Adrenal gland (tissue), 12 donors: Measurements from ENCODE around the gene MKRN2. TPM values are rescaled to one million over a fixed set of nuclear protein-coding genes. Genes with fewer than 3 reads are reported as not detected.

Experiments
- DNase-seq, 7 donors: peaks; one replicate each; pipeline ENCODE4 v3.0.0-alpha.2; 2019 to 2020
- H3K27ac ChIP-seq, 5 donors: fragments of 200-600 bp; sonication (generic) in 4 of 5; 1 replicate in 3 of 5; 2 replicates in 2 of 5; pipeline versions ENCODE4 v1.5.1 to v1.8.0; 2016 to 2020; ENCODE audit warnings: mild to moderate bottlenecking in 1 of 5
- H3K27me3 ChIP-seq: fragments of 200-600 bp; 2 replicates; pipeline ENCODE4 v1.8.0; 2021
- H3K36me3 ChIP-seq, 2 donors: fragments of 200-600 bp; replicated peaks in 1 of 2; 1 replicate in 1 of 2; 2 replicates in 1 of 2; pipeline versions ENCODE4 v1.5.1 to v1.8.0; 2018 to 2022
- H3K4me1 ChIP-seq, 2 donors: fragments of 200-600 bp; replicated peaks in 1 of 2; 1 replicate in 1 of 2; 2 replicates in 1 of 2; pipeline versions ENCODE4 v1.5.1 to v1.8.0; 2018 to 2021
- H3K4me3 ChIP-seq, 4 donors: fragments of 200-600 bp; sonication (generic) in 3 of 4; one replicate each; pipeline ENCODE4 v1.5.1; 2016 to 2018
- H3K9me3 ChIP-seq, 3 donors: fragments of 200-600 bp; sonication (generic) in 1 of 3; replicated peaks in 1 of 3; 1 replicate in 2 of 3; 2 replicates in 1 of 3; pipeline versions ENCODE4 v1.5.1 to v1.8.0; 2016 to 2021
- POLR2A ChIP-seq, 2 donors: fragments of 450-650 bp; IDR thresholded peaks; one replicate each; pipeline ENCODE4 v1.6.1; 2017; ENCODE audit warnings: antibody characterized with exemption in 2 of 2, mild to moderate bottlenecking in 2 of 2, moderate library complexity in 1 of 2
- WGBS, 4 donors: extraction: QIAGEN DNeasy Blood & Tissue Kit in 2 of 4; methylation state at CpG; one replicate each; pipeline versions ENCODE4 v1.1.5 to v1.1.7; 2013 to 2017; 5-methylcytosine and 5-hydroxymethylcytosine counted together
- intact Hi-C, 2 donors: fragments of 100-400 bp; cut with DNase I; formaldehyde crosslinking; loops; one replicate each; pipeline versions ENCODE4 v1.14.1 to v1.15.0; 2022 to 2023
- polyA plus RNA-seq, 3 donors: library from polyadenylated mRNA; stranded (reverse); fragments of 200-250 nt in 2 of 3; fragments of 350-450 nt in 1 of 3; fragmentation: Illumina TruSeq in 1 of 3; extraction: RNeasy Lipid Tissue Mini Kit (QIAGEN cat#74804) in 1 of 3; gene quantifications; one replicate each; pipeline ENCODE4 v1.2.3, GENCODE V29; 2013 to 2014
- total RNA-seq, 9 donors: library from RNA; depleted of rRNA in 4 of 9; stranded (reverse); fragments of >200 nt in 4 of 9; fragments of 120-200 nt in 1 of 9; fragmentation: NEBNext Ultra II Directional in 1 of 9; extraction: Animal tissue kit (Norgen Biotek cat#: 25700) in 1 of 9; gene quantifications; one replicate each; pipeline versions ENCODE4 v1.1.0 to v1.2.4, GENCODE V29; 2013 to 2023
- TF ChIP-seq, protein P1 (sequence below), 6 experiments: fragments of 450-650 bp in 4 of 6; fragments of 200-600 bp in 2 of 6; sonication (generic) in 1 of 6; IDR thresholded peaks; 1 replicate in 5 of 6; 2 replicates in 1 of 6; pipeline versions ENCODE4 v1.5.1 to v1.8.0; 2016 to 2021; ENCODE audit warnings: antibody characterized with exemption in 6 of 6, mild to moderate bottlenecking in 2 of 6, moderate library complexity in 1 of 6
- donor health status: healthy with polysubstance abuse.
- donor health status: Bipolar disorder and iron deficiency.
- donor health status: DM: yes; HTN: yes; CAD: no.
- donor health status: DM: no; HTN: no; CAD: no.
- donor health status: DM: no; HTN: no; CAD: no.
- donor health status: DM: yes; HTN: yes; CAD: no.

Gene MKRN2
- total and polyA plus RNA-seq, 12 donors = 15.8 to 40.9 (median 23.9) TPM

DNA sequence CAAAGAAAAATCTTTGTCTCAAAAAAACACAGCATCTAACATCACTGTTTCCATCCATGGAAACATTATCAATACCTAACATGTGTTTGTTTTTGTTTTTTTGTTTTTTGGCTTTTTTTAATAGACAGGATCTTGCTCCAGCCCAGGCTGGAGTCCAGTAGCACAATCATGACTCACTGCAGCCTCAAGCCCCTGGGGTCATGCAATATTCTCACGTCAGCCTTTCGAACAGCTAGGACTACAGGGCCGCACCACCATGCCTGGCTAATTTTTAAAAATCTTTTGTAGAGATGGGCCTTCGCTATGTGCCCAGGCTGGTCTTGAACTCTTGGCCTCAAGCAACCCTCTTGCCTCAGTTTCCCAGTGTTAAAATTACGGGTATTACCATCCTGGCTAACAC, 54.2 kb downstream of the MKRN2 start:
- Histone ChIP-seq H3K27me3 (no peaks in the 10 kb centered on the region), H3K9me3 (no peaks in the 10 kb centered on the region), H3K36me3 (peaks cover 0 to 32% of the 10 kb centered on the region in 2 donors), H3K4me1 (no peaks in the 10 kb centered on the region), H3K4me3 (no peak overlapping the region), H3K27ac (no peak overlapping the region)
- no peak for DNase-seq
- WGBS, 4 donors = 68 to 84% (median 75%) methylated on average over 5 of the region's 5 CpGs
- TF ChIP-seq, protein P1, sequence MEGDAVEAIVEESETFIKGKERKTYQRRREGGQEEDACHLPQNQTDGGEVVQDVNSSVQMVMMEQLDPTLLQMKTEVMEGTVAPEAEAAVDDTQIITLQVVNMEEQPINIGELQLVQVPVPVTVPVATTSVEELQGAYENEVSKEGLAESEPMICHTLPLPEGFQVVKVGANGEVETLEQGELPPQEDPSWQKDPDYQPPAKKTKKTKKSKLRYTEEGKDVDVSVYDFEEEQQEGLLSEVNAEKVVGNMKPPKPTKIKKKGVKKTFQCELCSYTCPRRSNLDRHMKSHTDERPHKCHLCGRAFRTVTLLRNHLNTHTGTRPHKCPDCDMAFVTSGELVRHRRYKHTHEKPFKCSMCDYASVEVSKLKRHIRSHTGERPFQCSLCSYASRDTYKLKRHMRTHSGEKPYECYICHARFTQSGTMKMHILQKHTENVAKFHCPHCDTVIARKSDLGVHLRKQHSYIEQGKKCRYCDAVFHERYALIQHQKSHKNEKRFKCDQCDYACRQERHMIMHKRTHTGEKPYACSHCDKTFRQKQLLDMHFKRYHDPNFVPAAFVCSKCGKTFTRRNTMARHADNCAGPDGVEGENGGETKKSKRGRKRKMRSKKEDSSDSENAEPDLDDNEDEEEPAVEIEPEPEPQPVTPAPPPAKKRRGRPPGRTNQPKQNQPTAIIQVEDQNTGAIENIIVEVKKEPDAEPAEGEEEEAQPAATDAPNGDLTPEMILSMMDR (IDR thresholded peaks at IDR 0.05) = no peak
- no peak for TF ChIP-seq POLR2A (IDR thresholded peaks at IDR 0.05)
- intact Hi-C loops = no loop called here

DNA sequence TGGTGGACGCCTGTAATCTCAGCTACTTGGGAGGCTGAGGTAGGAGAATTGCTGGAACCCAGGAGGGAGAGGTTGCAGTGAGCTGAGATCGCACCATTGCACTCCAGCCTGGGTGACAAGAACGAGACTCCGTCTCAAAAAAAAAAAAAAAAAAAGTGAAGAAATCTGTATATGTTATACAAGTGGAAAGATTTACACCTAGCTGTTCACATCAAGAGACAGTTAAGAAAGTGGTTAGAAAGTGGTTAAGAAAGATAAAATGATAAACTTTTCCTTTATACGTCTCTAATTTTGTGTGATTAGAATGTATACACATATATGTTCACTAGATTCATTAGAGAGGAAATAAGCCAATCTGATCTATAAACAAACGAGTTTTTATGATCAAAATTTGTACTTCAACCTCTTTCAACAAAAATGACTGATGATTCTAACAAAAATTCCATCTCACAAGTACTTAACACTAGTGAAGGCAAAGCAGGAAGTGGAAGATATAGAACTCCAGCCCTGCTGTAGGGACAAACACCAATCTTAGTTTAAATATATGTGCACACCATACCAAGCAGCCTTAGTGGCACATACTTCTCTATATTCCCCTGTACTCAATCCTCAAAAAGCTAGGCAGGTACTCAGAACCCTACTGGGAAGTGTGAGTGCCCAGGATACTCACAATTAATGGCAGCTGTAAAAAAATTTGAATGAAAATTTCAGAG, 55.8 kb downstream of the MKRN2 start:
- peaks cover 0 to 29% of the 10 kb centered on the region in 2 donors for H3K36me3 ChIP-seq
- H3K27ac ChIP-seq = no peak overlapping the region
- WGBS, 4 donors = 91 to 93% (median 92%) methylated on average over 6 of the region's 6 CpGs
- DNase-seq = no peak
- H3K4me1 ChIP-seq = no peaks in the 10 kb centered on the region
- intact Hi-C loops = no loop called here
- no peak overlapping the region for H3K4me3 ChIP-seq
- no peaks in the 10 kb centered on the region for H3K27me3 ChIP-seq
- no peaks in the 10 kb centered on the region for H3K9me3 ChIP-seq
- TF ChIP-seq, protein P1 (IDR thresholded peaks at IDR 0.05) = no peak
- no peak for TF ChIP-seq POLR2A (IDR thresholded peaks at IDR 0.05)

DNA sequence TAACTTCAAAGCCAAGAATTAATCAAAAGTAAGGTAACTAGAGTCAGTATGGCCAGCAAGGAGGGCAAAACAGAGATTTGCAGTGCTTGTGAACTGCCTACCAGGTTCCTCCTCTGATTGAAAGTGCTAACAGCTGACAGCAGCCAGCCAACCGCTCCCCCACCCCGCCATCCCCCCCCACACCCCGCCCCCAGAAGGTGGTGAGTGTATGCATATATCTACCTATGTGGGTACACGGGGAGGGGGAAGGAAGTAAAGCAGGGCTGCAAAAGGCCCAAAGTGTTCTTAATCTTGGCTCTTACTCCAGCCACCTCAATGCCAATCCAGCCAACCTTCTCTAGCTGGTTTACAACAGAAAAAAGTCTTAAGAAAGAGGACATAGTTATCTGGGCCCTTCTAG, 56.4 kb downstream of the MKRN2 start:
- H3K27ac ChIP-seq = no peak overlapping the region
- peaks cover 0 to 31% of the 10 kb centered on the region in 2 donors for H3K36me3 ChIP-seq
- WGBS, 4 donors = 47 to 85% (median 64%) methylated on average over 4 of the region's 4 CpGs
- no peaks in the 10 kb centered on the region for H3K4me1 ChIP-seq
- TF ChIP-seq, protein P1 (IDR thresholded peaks at IDR 0.05) = no peak
- no peak for TF ChIP-seq POLR2A (IDR thresholded peaks at IDR 0.05)
- DNase-seq = no peak
- no peak overlapping the region for H3K4me3 ChIP-seq
- no peaks in the 10 kb centered on the region for H3K27me3 ChIP-seq
- intact Hi-C loops = no loop called here
- H3K9me3 ChIP-seq = no peaks in the 10 kb centered on the region

DNA sequence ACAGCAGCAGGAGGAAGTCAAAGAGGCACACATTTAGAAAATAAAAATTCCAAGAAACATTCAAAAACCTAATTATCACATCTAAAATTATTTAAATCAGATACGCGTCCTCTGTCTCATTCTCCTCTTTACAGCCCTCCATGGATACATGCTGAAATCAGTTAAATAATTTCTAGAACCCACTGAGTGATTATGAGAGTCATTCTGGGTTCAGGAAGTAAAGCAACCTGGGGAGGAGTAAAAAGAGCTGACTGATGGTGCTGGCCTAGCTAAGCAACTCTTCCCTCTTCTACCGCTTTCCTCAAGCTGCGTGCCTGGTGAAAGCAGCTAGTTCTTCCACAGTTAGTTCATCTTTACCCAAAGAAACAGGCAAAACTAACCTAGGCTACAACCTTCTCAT, 58.4 kb downstream of the MKRN2 start:
- H3K4me1 ChIP-seq = no peaks in the 10 kb centered on the region
- TF ChIP-seq POLR2A (IDR thresholded peaks at IDR 0.05) = no peak
- TF ChIP-seq, protein P1 (IDR thresholded peaks at IDR 0.05) = no peak
- H3K27ac ChIP-seq = no peak overlapping the region
- intact Hi-C loops = no loop called here
- H3K36me3 ChIP-seq = peaks cover 0 to 26% of the 10 kb centered on the region in 2 donors
- H3K4me3 ChIP-seq = no peak overlapping the region
- 94 to 96% (median 95%) methylated on average over 4 of the region's 4 CpGs for WGBS, 4 donors
- no peak for DNase-seq
- no peaks in the 10 kb centered on the region for H3K9me3 ChIP-seq
- no peaks in the 10 kb centered on the region for H3K27me3 ChIP-seq
